H1 (cell line): ENCODE results near the gene SH3RF3. TPM values are rescaled to one million over a fixed set of nuclear protein-coding genes. Genes with fewer than 3 reads are reported as not detected.
A peak's percentile ranks its signal among the peaks of the same experiment; 100 is the strongest.

Source experiments
- ASH2L ChIP-seq: fragments of 200-600, 300-600 bp; sonication (generic); IDR thresholded peaks from one replicate; pipeline ENCODE4 v1.7.1; 2017; ENCODE audit warnings: low read length
- ATF3 ChIP-seq: IDR thresholded peaks from 2 replicates; pipeline ENCODE4 v1.6.1; 2011; ENCODE audit warnings: low read depth, mild to moderate bottlenecking, low read length; ENCODE audit not compliant: insufficient read depth
- BRCA1 ChIP-seq: IDR thresholded peaks from 2 replicates; pipeline ENCODE4 v1.6.1; 2012; ENCODE audit warnings: low read depth, low read length, improper control_type of control experiment
- CEBPB ChIP-seq: IDR thresholded peaks from 2 replicates; pipeline ENCODE4 v1.6.1; 2012; ENCODE audit warnings: low read depth, low read length
- CREB1 ChIP-seq: IDR thresholded peaks from 2 replicates; pipeline ENCODE4 v1.6.1; 2012; ENCODE audit warnings: inconsistent platforms
- CTCF ChIP-seq, 3 experiments: IDR thresholded peaks; 1 replicate in 2 of 3; 2 replicates in 1 of 3; pipeline versions ENCODE4 v1.5.1 to v1.6.1; 2011; ENCODE audit warnings: low read length in 3 of 3, mild to moderate bottlenecking in 3 of 3, inconsistent platforms in 2 of 3, low read depth in 1 of 3, moderate library complexity in 1 of 3; ENCODE audit not compliant: insufficient read depth in 1 of 3; ENCODE audit errors: control extremely low read depth in 1 of 3
- GABPA ChIP-seq: IDR thresholded peaks from 2 replicates; pipeline ENCODE4 v1.6.1; 2011; ENCODE audit warnings: mild to moderate bottlenecking, low read length, moderate library complexity, borderline replicate concordance; ENCODE audit not compliant: insufficient read depth
- GTF2F1 ChIP-seq: IDR thresholded peaks from 2 replicates; pipeline ENCODE4 v1.6.1; 2012; ENCODE audit warnings: low read depth, low read length, improper control_type of control experiment, borderline replicate concordance
- JUND ChIP-seq: IDR thresholded peaks from 2 replicates; pipeline ENCODE4 v1.6.1; 2011; ENCODE audit warnings: mild to moderate bottlenecking, improper control_type of control experiment, low read length
- KDM1A ChIP-seq: fragments of 200-600, 300-600 bp; sonication (generic); IDR thresholded peaks from 2 replicates; pipeline ENCODE4 v1.7.1; 2016; ENCODE audit warnings: mild to moderate bottlenecking, low read length, borderline replicate concordance
- KDM4A ChIP-seq: IDR thresholded peaks from one replicate; pipeline ENCODE4 v1.7.1; 2012; ENCODE audit warnings: low read depth, mild to moderate bottlenecking, moderate library complexity, low read length, inconsistent platforms; ENCODE audit not compliant: severe bottlenecking
- NRF1 ChIP-seq: IDR thresholded peaks from 2 replicates; pipeline ENCODE4 v1.6.1; 2011; ENCODE audit warnings: mild to moderate bottlenecking, low read depth, low read length, improper control_type of control experiment
- PHF8 ChIP-seq: fragments of 200-600 bp; sonication (generic); conservative IDR thresholded peaks from 2 replicates; pipeline ENCODE4 v1.7.1; 2012; ENCODE audit warnings: low read depth, mild to moderate bottlenecking, inconsistent platforms, low read length, moderate library complexity
- RBBP5 ChIP-seq: IDR thresholded peaks from 2 replicates; pipeline ENCODE4 v1.7.1; 2012; ENCODE audit warnings: low read depth, mild to moderate bottlenecking, inconsistent platforms, low read length, moderate library complexity, borderline replicate concordance
- SAP30 ChIP-seq: fragments of 300-600 bp; sonication (generic); IDR thresholded peaks from 2 replicates; pipeline ENCODE4 v1.7.1; 2012; ENCODE audit warnings: low read length, moderate library complexity, mild to moderate bottlenecking, inconsistent platforms; ENCODE audit not compliant: insufficient read depth, insufficient replicate concordance
- SUZ12 ChIP-seq: fragments of 200-600 bp; sonication (generic); IDR thresholded peaks from 2 replicates; pipeline ENCODE4 v1.6.1; 2012; ENCODE audit warnings: mild to moderate bottlenecking, inconsistent platforms, low read length, moderate library complexity, mixed read lengths
- TBP ChIP-seq: IDR thresholded peaks from 2 replicates; pipeline ENCODE4 v1.6.1; 2011; ENCODE audit warnings: low read depth, low read length, improper control_type of control experiment
- TCF12 ChIP-seq: IDR thresholded peaks from 2 replicates; pipeline ENCODE4 v1.6.1; 2011; ENCODE audit warnings: low read depth, mild to moderate bottlenecking, low read length
- TEAD4 ChIP-seq: IDR thresholded peaks from 2 replicates; pipeline ENCODE4 v1.6.1; 2012; ENCODE audit warnings: low read depth, low read length, inconsistent platforms, mixed read lengths
- polyA plus RNA-seq, 7 experiments: library from polyadenylated mRNA; depleted of rRNA in 3 of 7; stranded (reverse) in 5 of 7; unstranded in 2 of 7; fragments of >200 nt in 5 of 7; fragments of 200-250 nt in 2 of 7; gene quantifications; 1 replicate in 5 of 7; 2 replicates in 1 of 7; 4 replicates in 1 of 7; pipeline versions ENCODE4 v1.2.1 to v1.2.3, GENCODE V29; 2011 to 2013; ENCODE audit warnings: missing spikeins in 2 of 7, mixed read lengths in 2 of 7
- total RNA-seq: library from RNA; stranded (reverse); fragmentation: NEBNext Ultra II Directional; extraction: Animal tissue kit (Norgen Biotek cat#: 25700); gene quantifications from 2 replicates; pipeline ENCODE4 v1.2.1, GENCODE V29; 2021
- TF ChIP-seq, protein P1 (sequence below): IDR thresholded peaks from 2 replicates; pipeline ENCODE4 v1.6.1; 2012; ENCODE audit warnings: inconsistent platforms

Gene SH3RF3
- total and polyA plus RNA-seq, 2 of the 8 experiments (the other 6 are each of a cell fraction or from before 2014, with no cell fraction given): 0.11 to 0.65 TPM

DNA sequence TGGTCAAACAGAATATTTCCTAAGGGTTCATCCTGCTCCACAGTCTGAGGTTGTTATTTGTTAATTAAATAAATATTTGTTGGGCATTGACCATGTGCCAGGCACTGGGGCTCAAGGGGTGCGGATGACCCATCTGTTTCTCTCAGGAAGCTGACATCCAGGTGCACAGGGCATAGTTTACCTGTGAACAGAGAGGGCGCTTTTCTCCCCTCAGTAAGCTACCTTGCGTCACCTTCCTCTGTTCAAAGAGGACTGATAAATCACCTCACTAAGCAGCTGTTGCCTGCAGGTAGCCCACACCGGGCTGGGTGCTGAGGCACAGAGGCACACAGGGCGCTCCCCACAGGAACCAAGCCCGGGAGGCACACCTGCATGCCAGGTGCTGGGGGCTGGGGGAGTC lies 41.6 kb downstream of the SH3RF3 start (continued):
- TF ChIP-seq, protein P1, sequence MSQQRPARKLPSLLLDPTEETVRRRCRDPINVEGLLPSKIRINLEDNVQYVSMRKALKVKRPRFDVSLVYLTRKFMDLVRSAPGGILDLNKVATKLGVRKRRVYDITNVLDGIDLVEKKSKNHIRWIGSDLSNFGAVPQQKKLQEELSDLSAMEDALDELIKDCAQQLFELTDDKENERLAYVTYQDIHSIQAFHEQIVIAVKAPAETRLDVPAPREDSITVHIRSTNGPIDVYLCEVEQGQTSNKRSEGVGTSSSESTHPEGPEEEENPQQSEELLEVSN: no peak
- TF ChIP-seq BRCA1 (no peak), CEBPB (peak; percentile 76), SAP30 (no peak), TCF12 (0 out of 2 replicates have a peak, but pooled peaks have one; percentile 32), TEAD4 (no peak), JUND (no peak), CREB1 (no peak), TBP (no peak), SUZ12 (no peak), GTF2F1 (no peak), ATF3 (no peak), ASH2L (no peak), CTCF (IDR thresholded peaks at IDR 0.05; ENCODE audit: control extremely low read depth in 1 of 3, insufficient read depth in 1 of 3, low read depth in 1 of 3, low read length in 3 of 3) (peak in 2 of 3 experiments; percentile 33 to 61; a peak in 3 of 4 replicates), RBBP5 (no peak), NRF1 (no peak), KDM4A (no peak), PHF8 (no peak), KDM1A (no peak), GABPA (no peak; the same call in 1 of the 2 replicates)
- TF ChIP-seq, all 59 proteins: peak for 4
